CD4-positive, alpha-beta T cell (primary cell): ENCODE results near the gene ZNF746. TPM values are rescaled to one million over a fixed set of nuclear protein-coding genes. Genes with fewer than 3 reads are reported as not detected.

ENCODE experiments used
- ATAC-seq: fragments of 200-7000 bp; cut with Tn5 transposase; one replicate; pipeline ENCODE4 v1.10.0; 2022; ENCODE audit warnings: mild to moderate bottlenecking; ENCODE audit not compliant: poor library complexity
- CTCF ChIA-PET: fragments of 350-600 bp; sonication (Branson Sonifier 250); formaldehyde crosslinking; loops from one replicate; lab custom pipeline; 2021; ENCODE audit warnings: antibody characterized with exemption, inconsistent platforms; lab: Charles Lee
- POLR2A ChIA-PET: fragments of 350-600 bp; sonication (Branson Sonifier 250); formaldehyde crosslinking; loops from one replicate; lab custom pipeline; 2021; ENCODE audit warnings: antibody characterized with exemption, inconsistent platforms; lab: Charles Lee
- DNase-seq, 14 experiments: peaks; one replicate each; pipeline ENCODE4 v3.0.0-alpha.2; 2013 to 2020; ENCODE audit warnings: mixed read lengths in 2 of 14
- H3K27ac ChIP-seq, 2 donors: one replicate each; pipeline versions ENCODE4 v1.5.1 to v1.7.0; 2013; ENCODE audit warnings: low read length in 2 of 2, low read depth in 1 of 2, mild to moderate bottlenecking in 1 of 2
- H3K27me3 ChIP-seq, 2 experiments: 1 replicate in 1 of 2; 2 replicates in 1 of 2; pipeline versions ENCODE4 v1.6.1 to v1.7.0; 2013; ENCODE audit warnings: low read length in 2 of 2, control low read depth in 1 of 2, mild to moderate bottlenecking in 1 of 2, moderate library complexity in 1 of 2; ENCODE audit not compliant: insufficient read depth in 2 of 2, control insufficient read depth in 1 of 2
- H3K36me3 ChIP-seq: one replicate; pipeline ENCODE4 v1.6.1; 2013; ENCODE audit warnings: low read length, control low read depth; ENCODE audit not compliant: insufficient read depth
- H3K4me1 ChIP-seq: one replicate; pipeline ENCODE4 v1.6.1; 2013; ENCODE audit warnings: low read length, control low read depth; ENCODE audit not compliant: insufficient read depth
- H3K4me3 ChIP-seq: one replicate; pipeline ENCODE4 v1.5.1; 2013; ENCODE audit warnings: mild to moderate bottlenecking, low read length, moderate library complexity
- H3K9me3 ChIP-seq, 2 experiments: 1 replicate in 1 of 2; 2 replicates in 1 of 2; pipeline versions ENCODE4 v1.6.1 to v1.7.0; 2013; ENCODE audit warnings: low read length in 2 of 2, mild to moderate bottlenecking in 2 of 2, control low read depth in 1 of 2, moderate library complexity in 1 of 2; ENCODE audit not compliant: control insufficient read depth in 1 of 2, insufficient read depth in 1 of 2
- H3K27ac Mint-ChIP-seq: one replicate; pipeline ENCODE4 v1.8.0; 2020; ENCODE audit warnings: mixed read lengths
- H3K27me3 Mint-ChIP-seq: one replicate; pipeline ENCODE4 v1.8.0; 2021; ENCODE audit warnings: mixed read lengths
- H3K36me3 Mint-ChIP-seq: one replicate; pipeline ENCODE4 v1.8.0; 2021; ENCODE audit warnings: low read depth, mixed read lengths
- H3K4me1 Mint-ChIP-seq: one replicate; pipeline ENCODE4 v1.8.0; 2021; ENCODE audit warnings: low read depth, mixed read lengths
- H3K4me3 Mint-ChIP-seq: one replicate; pipeline ENCODE4 v1.8.0; 2020; ENCODE audit warnings: mild to moderate bottlenecking, mixed read lengths
- H3K9me3 Mint-ChIP-seq: one replicate; pipeline ENCODE4 v1.8.0; 2020; ENCODE audit warnings: mixed read lengths
- CTCF ChIP-seq: fragments of 200-600 bp; IDR thresholded peaks from one replicate; pipeline ENCODE4 v1.8.0; 2022; ENCODE audit warnings: antibody characterized with exemption, mild to moderate bottlenecking
- intact Hi-C, 2 experiments: fragments of 100-400 bp; cut with DNase I in 1 of 2; cut with micrococcal nuclease in 1 of 2; formaldehyde crosslinking; loops; one replicate each; pipeline versions ENCODE4 v1.15.1 to v1.9.0; 2023 to 2025; cut with DNase I, micrococcal nuclease
- total RNA-seq, 174 experiments: library from RNA in 2 of 174; stranded (reverse) in 2 of 174; gene quantifications; one replicate each; pipeline ENCODE4 v1.2.3 and lab custom pipeline; 2021 to 2026

Gene ZNF746
- total RNA-seq, 2 experiments from 2014 or later, result 28.4 to 30.3 TPM

GRCh38 chr7:149478754-149479153, 18.9 kb downstream of the ZNF746 start:
- Mint-ChIP-seq H3K27ac (no peak overlapping the region), H3K4me3 (no peak overlapping the region), H3K9me3 (no peaks in the 10 kb centered on the region), H3K4me1 (no peaks in the 10 kb centered on the region), H3K27me3 (no peaks in the 10 kb centered on the region), H3K36me3 (peaks cover 77% of the 10 kb centered on the region)
- Histone ChIP-seq H3K27me3 (no peaks in the 10 kb centered on the region), H3K4me3 (no peak overlapping the region), H3K36me3 (peaks cover 48% of the 10 kb centered on the region), H3K4me1 (no peaks in the 10 kb centered on the region), H3K9me3 (no peaks in the 10 kb centered on the region), H3K27ac (no peak overlapping the region)
- DNase-seq, result no peak
- ChIA-PET POLR2A (no interaction called here), CTCF (no interaction called here)
- no peak for TF ChIP-seq CTCF
- ATAC-seq, result no peak
- intact Hi-C loops, result no loop called here

- Mint-ChIP-seq H3K27ac (no peak overlapping the region), H3K4me3 (no peak overlapping the region), H3K27me3 (no peaks in the 10 kb centered on the region), H3K9me3 (no peaks in the 10 kb centered on the region), H3K4me1 (no peaks in the 10 kb centered on the region), H3K36me3 (peaks cover 84% of the 10 kb centered on the region)
- no peak overlapping the region for H3K4me3 ChIP-seq
- CTCF ChIA-PET, result no interaction called here
- H3K27ac ChIP-seq, result no peak overlapping the region
- no peak for TF ChIP-seq CTCF
- H3K4me1 ChIP-seq, result no peaks in the 10 kb centered on the region
- POLR2A ChIA-PET, result no interaction called here
- DNase-seq (peak in 1 of 14 experiments; percentile 5), ATAC-seq (no peak)
- intact Hi-C loops, result no loop called here
- peaks cover 56% of the 10 kb centered on the region for H3K36me3 ChIP-seq
- H3K9me3 ChIP-seq, result no peaks in the 10 kb centered on the region
- H3K27me3 ChIP-seq, result no peaks in the 10 kb centered on the region
These were observed 19.8 kb downstream of the ZNF746 start for GRCh38 chr7:149477494-149478443.

GRCh38 chr7:149476791-149477190, 20.8 kb downstream of the ZNF746 start:
- H3K4me3 Mint-ChIP-seq, result no peak overlapping the region
- H3K4me1 ChIP-seq, result no peaks in the 10 kb centered on the region
- ChIA-PET CTCF (no interaction called here), POLR2A (no interaction called here)
- intact Hi-C loops, result no loop called here
- H3K4me3 ChIP-seq, result no peak overlapping the region
- H3K36me3 Mint-ChIP-seq, result peaks cover 87% of the 10 kb centered on the region
- ATAC-seq (no peak), DNase-seq (no peak)
- no peaks in the 10 kb centered on the region for H3K4me1 Mint-ChIP-seq
- no peak for TF ChIP-seq CTCF
- peaks cover 61% of the 10 kb centered on the region for H3K36me3 ChIP-seq
- no peak overlapping the region for H3K27ac Mint-ChIP-seq
- H3K27me3 ChIP-seq, result no peaks in the 10 kb centered on the region
- H3K9me3 Mint-ChIP-seq, result no peaks in the 10 kb centered on the region
- H3K27me3 Mint-ChIP-seq, result no peaks in the 10 kb centered on the region
- H3K9me3 ChIP-seq, result no peaks in the 10 kb centered on the region
- no peak overlapping the region for H3K27ac ChIP-seq
